ENCODE data around the gene PTPRN2.

GRCh38 chr7:157739031-157739430, 848.6 kb downstream of the PTPRN2 start:
- TF ChIP-seq, protein P1, sequence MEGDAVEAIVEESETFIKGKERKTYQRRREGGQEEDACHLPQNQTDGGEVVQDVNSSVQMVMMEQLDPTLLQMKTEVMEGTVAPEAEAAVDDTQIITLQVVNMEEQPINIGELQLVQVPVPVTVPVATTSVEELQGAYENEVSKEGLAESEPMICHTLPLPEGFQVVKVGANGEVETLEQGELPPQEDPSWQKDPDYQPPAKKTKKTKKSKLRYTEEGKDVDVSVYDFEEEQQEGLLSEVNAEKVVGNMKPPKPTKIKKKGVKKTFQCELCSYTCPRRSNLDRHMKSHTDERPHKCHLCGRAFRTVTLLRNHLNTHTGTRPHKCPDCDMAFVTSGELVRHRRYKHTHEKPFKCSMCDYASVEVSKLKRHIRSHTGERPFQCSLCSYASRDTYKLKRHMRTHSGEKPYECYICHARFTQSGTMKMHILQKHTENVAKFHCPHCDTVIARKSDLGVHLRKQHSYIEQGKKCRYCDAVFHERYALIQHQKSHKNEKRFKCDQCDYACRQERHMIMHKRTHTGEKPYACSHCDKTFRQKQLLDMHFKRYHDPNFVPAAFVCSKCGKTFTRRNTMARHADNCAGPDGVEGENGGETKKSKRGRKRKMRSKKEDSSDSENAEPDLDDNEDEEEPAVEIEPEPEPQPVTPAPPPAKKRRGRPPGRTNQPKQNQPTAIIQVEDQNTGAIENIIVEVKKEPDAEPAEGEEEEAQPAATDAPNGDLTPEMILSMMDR (conservative IDR thresholded peaks at IDR 0.05; ENCODE audit: low read length): no peak
- no peak for TF ChIP-seq EZH2phosphoT487 (IDR thresholded peaks at IDR 0.05; ENCODE audit: borderline replicate concordance, low read depth, low read length)

All from OCI-LY7 (cell line).